Activated CD4-positive, alpha-beta memory T cell treated with anti-CD3 and anti-CD28 coated beads, Interleukin-2, amount 10 ng/mL, durations not matched to agents 7 days and 5 days (primary cell): ENCODE measurements around the gene SFMBT2. TPM values are rescaled to one million over a fixed set of nuclear protein-coding genes. Genes with fewer than 3 reads are reported as not detected.

ENCODE experiments used
- CTCF ChIA-PET: fragments of 350-600 bp; sonication (Branson Sonifier 250); formaldehyde crosslinking; loops from one replicate; lab custom pipeline; 2021; ENCODE audit warnings: antibody characterized with exemption, inconsistent platforms; lab: Charles Lee
- POLR2A ChIA-PET: fragments of 350-600 bp; sonication (Branson Sonifier 250); formaldehyde crosslinking; loops from one replicate; lab custom pipeline; 2021; ENCODE audit warnings: antibody characterized with exemption; lab: Charles Lee
- DNase-seq: peaks from one replicate; pipeline ENCODE4 v3.0.0-alpha.2; 2020
- H3K27ac Mint-ChIP-seq: one replicate; pipeline ENCODE4 v1.8.0; 2021; ENCODE audit warnings: mild to moderate bottlenecking, mixed read lengths
- H3K27me3 Mint-ChIP-seq: one replicate; pipeline ENCODE4 v1.8.0; 2021; ENCODE audit warnings: mixed read lengths
- H3K36me3 Mint-ChIP-seq: one replicate; pipeline ENCODE4 v1.8.0; 2021; ENCODE audit warnings: low read depth, mixed read lengths
- H3K4me1 Mint-ChIP-seq: one replicate; pipeline ENCODE4 v1.8.0; 2021; ENCODE audit warnings: mixed read lengths
- H3K4me3 Mint-ChIP-seq: one replicate; pipeline ENCODE4 v1.8.0; 2021; ENCODE audit warnings: mild to moderate bottlenecking, mixed read lengths
- H3K9me3 Mint-ChIP-seq: one replicate; pipeline ENCODE4 v1.8.0; 2021; ENCODE audit warnings: mixed read lengths
- total RNA-seq, 2 experiments: library from RNA; stranded (reverse); gene quantifications; one replicate each; pipeline ENCODE4 v1.2.3, GENCODE V29; 2021

The SFMBT2 gene
- total RNA-seq, 2 experiments from 2014 or later, result 25.8 to 27.0 TPM

GRCh38 chr10:7287377-7287776 is 123.5 kb downstream of the SFMBT2 start:
- Mint-ChIP-seq H3K27me3 (no peaks in the 10 kb centered on the region), H3K9me3 (no peaks in the 10 kb centered on the region), H3K4me3 (no peak overlapping the region), H3K36me3 (peaks cover 11% of the 10 kb centered on the region), H3K27ac (no peak overlapping the region), H3K4me1 (peaks cover 10% of the 10 kb centered on the region)
- no peak for DNase-seq
- POLR2A ChIA-PET, result no interaction called here
- CTCF ChIA-PET, result no interaction called here

- Mint-ChIP-seq H3K27ac (no peak overlapping the region), H3K4me3 (no peak overlapping the region), H3K4me1 (peaks cover 13% of the 10 kb centered on the region), H3K36me3 (peaks cover 15% of the 10 kb centered on the region), H3K9me3 (no peaks in the 10 kb centered on the region), H3K27me3 (no peaks in the 10 kb centered on the region)
- DNase-seq, result no peak
- ChIA-PET CTCF (no interaction called here), POLR2A (no interaction called here)
Measured at GRCh38 chr10:7285522-7286322, 125.1 kb downstream of the SFMBT2 start.

DNA sequence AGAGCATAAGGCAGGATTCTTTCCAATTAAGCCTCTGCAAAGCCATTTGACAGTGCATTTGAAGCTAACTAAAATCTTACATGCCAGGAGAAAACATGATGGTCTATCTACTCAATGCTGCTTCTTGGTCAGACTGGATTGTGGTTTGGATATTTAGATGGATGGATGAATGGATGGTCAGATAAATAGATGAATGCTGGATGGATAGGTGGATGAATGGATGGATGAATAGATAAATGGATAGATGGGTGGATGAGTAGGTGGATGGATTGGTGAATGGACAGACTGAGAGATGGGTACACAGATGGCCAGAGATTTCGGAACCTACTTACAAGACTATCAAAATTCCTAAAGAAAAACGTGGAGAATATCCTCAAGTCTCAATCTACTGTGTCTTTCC is 127.6 kb downstream of the SFMBT2 start:
- peaks cover 17% of the 10 kb centered on the region for H3K36me3 Mint-ChIP-seq
- no peaks in the 10 kb centered on the region for H3K9me3 Mint-ChIP-seq
- CTCF ChIA-PET, result no interaction called here
- H3K27me3 Mint-ChIP-seq, result no peaks in the 10 kb centered on the region
- POLR2A ChIA-PET, result no interaction called here
- H3K4me3 Mint-ChIP-seq, result no peak overlapping the region
- H3K4me1 Mint-ChIP-seq, result peaks cover 13% of the 10 kb centered on the region
- DNase-seq, result no peak
- no peak overlapping the region for H3K27ac Mint-ChIP-seq

- Mint-ChIP-seq H3K4me1 (peaks cover 13% of the 10 kb centered on the region), H3K27ac (no peak overlapping the region), H3K27me3 (no peaks in the 10 kb centered on the region), H3K36me3 (peaks cover 17% of the 10 kb centered on the region), H3K4me3 (no peak overlapping the region), H3K9me3 (no peaks in the 10 kb centered on the region)
- no peak for DNase-seq
- ChIA-PET POLR2A (interaction anchor here (0.8 kb wide), 1 partner anchor 11 kb away, joined by 3 read pairs; no protein-coding TSS in a partner anchor), CTCF (no interaction called here)
Measured at GRCh38 chr10:7282457-7282856, 128.4 kb downstream of the SFMBT2 start.

- peaks cover 24% of the 10 kb centered on the region for H3K36me3 Mint-ChIP-seq
- CTCF ChIA-PET, result no interaction called here
Measured at GRCh38 chr10:7281429-7281828, 129.4 kb downstream of the SFMBT2 start.

GRCh38 chr10:7279303-7279702 is 131.5 kb downstream of the SFMBT2 start:
- CTCF ChIA-PET, result no interaction called here
- POLR2A ChIA-PET, result interaction anchor here (1.7 kb wide), 1 partner anchor 10 kb away, joined by 4 read pairs; no protein-coding TSS in a partner anchor

More at GRCh38 chr10:7281429-7281828, 129.4 kb downstream of the SFMBT2 start:
- POLR2A ChIA-PET, result no interaction called here
- Mint-ChIP-seq H3K4me3 (no peak overlapping the region), H3K27me3 (no peaks in the 10 kb centered on the region), H3K4me1 (peaks cover 16% of the 10 kb centered on the region), H3K27ac (no peak overlapping the region), H3K9me3 (no peaks in the 10 kb centered on the region)
- no peak for DNase-seq

GRCh38 chr10:7277867-7278266 is 133.0 kb downstream of the SFMBT2 start:
- H3K9me3 Mint-ChIP-seq, result no peaks in the 10 kb centered on the region
- H3K4me3 Mint-ChIP-seq, result no peak overlapping the region
- ChIA-PET POLR2A (interaction anchor here (1.0 to 1.7 kb wide), 2 partner anchors 8 to 19 kb away, joined by 3 to 4 read pairs; no protein-coding TSS in a partner anchor), CTCF (no interaction called here)
- DNase-seq, result no peak
- no peak overlapping the region for H3K27ac Mint-ChIP-seq
- peaks cover 28% of the 10 kb centered on the region for H3K4me1 Mint-ChIP-seq
- peaks cover 39% of the 10 kb centered on the region for H3K36me3 Mint-ChIP-seq
- H3K27me3 Mint-ChIP-seq, result no peaks in the 10 kb centered on the region

More at GRCh38 chr10:7279303-7279702, 131.5 kb downstream of the SFMBT2 start:
- peaks cover 21% of the 10 kb centered on the region for H3K4me1 Mint-ChIP-seq
- no peaks in the 10 kb centered on the region for H3K27me3 Mint-ChIP-seq
- no peaks in the 10 kb centered on the region for H3K9me3 Mint-ChIP-seq
- no peak for DNase-seq
- peaks cover 41% of the 10 kb centered on the region for H3K36me3 Mint-ChIP-seq
- no peak overlapping the region for H3K4me3 Mint-ChIP-seq
- no peak overlapping the region for H3K27ac Mint-ChIP-seq

- no peak for DNase-seq
Measured at GRCh38 chr10:7277432-7277831, 133.4 kb downstream of the SFMBT2 start.

GRCh38 chr10:7275761-7276440 is 134.9 kb downstream of the SFMBT2 start:
- no peak for DNase-seq
- CTCF ChIA-PET, result no interaction called here
- POLR2A ChIA-PET, result no interaction called here
- H3K36me3 Mint-ChIP-seq, result peaks cover 44% of the 10 kb centered on the region
- peaks cover 8% of the 10 kb centered on the region for H3K9me3 Mint-ChIP-seq
- H3K27ac Mint-ChIP-seq, result no peak overlapping the region
- no peaks in the 10 kb centered on the region for H3K27me3 Mint-ChIP-seq
- H3K4me3 Mint-ChIP-seq, result no peak overlapping the region
- H3K4me1 Mint-ChIP-seq, result peaks cover 41% of the 10 kb centered on the region

More at GRCh38 chr10:7277432-7277831, 133.4 kb downstream of the SFMBT2 start:
- Mint-ChIP-seq H3K27me3 (no peaks in the 10 kb centered on the region), H3K4me1 (peaks cover 31% of the 10 kb centered on the region), H3K9me3 (no peaks in the 10 kb centered on the region), H3K4me3 (no peak overlapping the region), H3K36me3 (peaks cover 39% of the 10 kb centered on the region), H3K27ac (no peak overlapping the region)
- ChIA-PET CTCF (no interaction called here), POLR2A (interaction anchor here (0.7 to 1.7 kb wide), 2 partner anchors 8 to 44 kb away, joined by 3 to 4 read pairs; no protein-coding TSS in a partner anchor)

DNA sequence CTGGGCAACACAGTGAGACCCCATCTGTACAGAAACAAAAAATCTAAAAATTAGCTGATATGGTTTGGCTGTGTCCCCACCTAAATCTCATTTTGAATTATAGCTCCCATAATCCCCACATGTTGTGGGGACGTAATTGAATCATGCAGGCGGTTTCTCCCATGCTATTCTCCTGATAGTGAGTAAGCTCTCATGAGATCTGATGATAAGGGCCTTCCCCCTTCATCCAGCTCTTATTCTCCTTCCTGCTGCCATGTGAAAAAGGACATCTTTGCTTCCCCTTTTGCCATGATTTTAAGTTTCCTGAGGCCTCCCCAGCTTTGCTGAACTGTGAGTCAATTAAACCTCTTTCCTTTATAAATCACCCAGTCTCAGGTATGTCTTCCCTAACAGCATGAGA is 136.5 kb downstream of the SFMBT2 start:
- H3K36me3 Mint-ChIP-seq, result peaks cover 49% of the 10 kb centered on the region
- peaks cover 54% of the 10 kb centered on the region for H3K4me1 Mint-ChIP-seq
- CTCF ChIA-PET, result no interaction called here

DNA sequence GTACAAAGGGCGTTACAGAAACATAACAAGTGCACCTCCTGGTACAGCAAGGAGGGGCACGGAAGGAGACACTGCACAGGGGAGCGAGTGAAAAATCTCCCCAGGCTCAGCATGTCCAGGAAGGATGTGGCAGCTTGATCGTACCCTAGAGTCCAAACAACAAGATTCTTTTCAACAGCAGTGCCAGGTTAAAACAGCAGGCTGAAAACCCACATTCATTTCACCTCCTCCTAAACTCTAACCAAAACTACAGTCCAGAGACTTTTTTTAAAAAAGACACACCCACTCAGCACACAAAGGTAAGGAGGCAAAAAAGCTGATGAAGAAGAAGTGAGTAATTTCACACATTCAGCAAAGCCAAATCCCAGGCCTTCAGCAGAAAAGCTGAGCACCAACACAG is 138.8 kb downstream of the SFMBT2 start:
- H3K4me3 Mint-ChIP-seq, result peak overlapping the region; percentile 25
- POLR2A ChIA-PET, result interaction anchor here (0.8 to 4.6 kb wide), 5 partner anchors 11 to 344 kb away, joined by 3 to 36 read pairs (median 4); partner anchors contain the start of gene SFMBT2
- H3K4me1 Mint-ChIP-seq, result peaks cover 68% of the 10 kb centered on the region
- H3K36me3 Mint-ChIP-seq, result peaks cover 50% of the 10 kb centered on the region
- CTCF ChIA-PET, result interaction anchor here (0.6 to 2.4 kb wide), 4 partner anchors 137 to 1643 kb away, joined by 3 to 6 read pairs (median 4); partner anchors contain the start of gene SFMBT2
- H3K27ac Mint-ChIP-seq, result peak overlapping the region; percentile 85
- peak; percentile 37 for DNase-seq
- H3K9me3 Mint-ChIP-seq, result peaks cover 8% of the 10 kb centered on the region
- no peaks in the 10 kb centered on the region for H3K27me3 Mint-ChIP-seq

More for the DNA sequence above, 136.5 kb downstream of the SFMBT2 start:
- POLR2A ChIA-PET, result interaction anchor here (1.1 to 1.4 kb wide), 2 partner anchors 15 to 135 kb away, joined by 3 to 5 read pairs; no protein-coding TSS in a partner anchor
- DNase-seq, result no peak
- H3K4me3 Mint-ChIP-seq, result no peak overlapping the region
- H3K9me3 Mint-ChIP-seq, result peaks cover 8% of the 10 kb centered on the region
- H3K27ac Mint-ChIP-seq, result no peak overlapping the region
- no peaks in the 10 kb centered on the region for H3K27me3 Mint-ChIP-seq

DNA sequence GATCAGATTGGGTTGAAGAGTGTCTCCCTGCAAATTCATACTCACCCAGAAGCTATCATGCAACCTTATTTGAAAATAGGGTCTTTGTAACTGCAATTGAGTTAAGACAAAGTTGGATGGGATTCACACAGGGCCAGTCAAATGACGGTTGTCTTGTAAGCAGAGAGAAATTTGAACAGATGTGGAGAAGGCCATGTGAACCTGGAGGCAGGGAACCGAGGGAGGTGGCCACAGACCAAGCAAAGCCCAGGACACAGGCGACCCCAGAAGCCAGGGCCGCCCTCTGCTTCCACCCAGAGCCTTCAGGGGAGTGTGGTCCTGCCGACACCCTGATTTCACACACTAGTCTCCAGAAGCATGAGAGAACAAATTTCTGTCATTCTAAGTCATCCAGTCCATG is 140.8 kb downstream of the SFMBT2 start:
- no peak overlapping the region for H3K4me3 Mint-ChIP-seq
- CTCF ChIA-PET, result interaction anchor here (1.1 to 2.4 kb wide), 5 partner anchors 13 to 352 kb away, joined by 3 to 6 read pairs (median 3); no protein-coding TSS in a partner anchor
- peaks cover 54% of the 10 kb centered on the region for H3K4me1 Mint-ChIP-seq

More for the DNA sequence above, 140.8 kb downstream of the SFMBT2 start:
- peaks cover 36% of the 10 kb centered on the region for H3K36me3 Mint-ChIP-seq
- no peaks in the 10 kb centered on the region for H3K27me3 Mint-ChIP-seq
- H3K9me3 Mint-ChIP-seq, result peaks cover 8% of the 10 kb centered on the region
- H3K27ac Mint-ChIP-seq, result peak overlapping the region; percentile 62
- DNase-seq, result no peak
- POLR2A ChIA-PET, result interaction anchor here (1.1 to 4.6 kb wide), 6 partner anchors 8 to 342 kb away, joined by 3 to 36 read pairs (median 6); partner anchors contain the start of gene SFMBT2
